OCI-LY3 (cell line): ENCODE results near the gene NEB.

ENCODE experiments used
- CTCF ChIP-seq: fragments of 200-600, 300-600 bp; sonication (generic); IDR thresholded peaks from 2 replicates; pipeline ENCODE4 v1.5.1; 2014; ENCODE audit warnings: antibody characterized with exemption, low read length, low read depth
- EZH2phosphoT487 ChIP-seq: fragments of 200-600 bp; shearing (Covaris generic); IDR thresholded peaks from 2 replicates; pipeline ENCODE4 v1.6.1; 2018; ENCODE audit warnings: antibody characterized with exemption, mixed run types, low read depth

- TF ChIP-seq EZH2phosphoT487 = no peak
- TF ChIP-seq CTCF = no peak
Observed at GRCh38 chr2:151729415-151729811, 4.9 kb downstream of the NEB start.
